Nephron progenitor cell (in vitro differentiated cells): ENCODE measurements around the gene GRIK2.

Experiments used
- DNase-seq: peaks from one replicate; pipeline ENCODE4 v3.0.0; 2021
- H3K27ac Mint-ChIP-seq: 2 replicates; pipeline ENCODE4 v1.8.0; 2021; ENCODE audit warnings: mild to moderate bottlenecking, moderate library complexity, mixed read lengths
- H3K27me3 Mint-ChIP-seq: 2 replicates; pipeline ENCODE4 v1.8.0; 2021; ENCODE audit warnings: mild to moderate bottlenecking, low read depth, mixed read lengths; ENCODE audit not compliant: poor library complexity
- H3K36me3 Mint-ChIP-seq: 2 replicates; pipeline ENCODE4 v1.8.0; 2021; ENCODE audit warnings: low read depth, mixed read lengths
- H3K4me1 Mint-ChIP-seq: 2 replicates; pipeline ENCODE4 v1.8.0; 2021; ENCODE audit warnings: mixed read lengths
- H3K4me3 Mint-ChIP-seq: 2 replicates; pipeline ENCODE4 v1.8.0; 2021; ENCODE audit warnings: mild to moderate bottlenecking, moderate library complexity, mixed read lengths
- H3K9me3 Mint-ChIP-seq: 2 replicates; pipeline ENCODE4 v1.8.0; 2021; ENCODE audit warnings: mild to moderate bottlenecking, moderate library complexity, mixed read lengths
- CTCF ChIP-seq: fragments of 200-600 bp; sonication (generic); IDR thresholded peaks from 2 replicates; pipeline ENCODE4 v1.5.0; 2021; ENCODE audit warnings: antibody characterized with exemption

The GRIK2 gene

GRCh38 chr6:101803136-101803535 is 409.6 kb downstream of the GRIK2 start:
- Mint-ChIP-seq H3K4me3 (no peak overlapping the region), H3K36me3 (no peaks in the 10 kb centered on the region), H3K27me3 (no peaks in the 10 kb centered on the region), H3K9me3 (no peaks in the 10 kb centered on the region), H3K27ac (no peak overlapping the region), H3K4me1 (no peaks in the 10 kb centered on the region)
- DNase-seq = no peak
- no peak for TF ChIP-seq CTCF

GRCh38 chr6:101806241-101806640 is 412.7 kb downstream of the GRIK2 start:
- no peak overlapping the region for H3K27ac Mint-ChIP-seq
- no peaks in the 10 kb centered on the region for H3K36me3 Mint-ChIP-seq
- no peak for TF ChIP-seq CTCF
- no peaks in the 10 kb centered on the region for H3K9me3 Mint-ChIP-seq
- no peaks in the 10 kb centered on the region for H3K27me3 Mint-ChIP-seq
- no peak overlapping the region for H3K4me3 Mint-ChIP-seq
- no peak for DNase-seq
- H3K4me1 Mint-ChIP-seq = no peaks in the 10 kb centered on the region

GRCh38 chr6:101811108-101811507 is 417.6 kb downstream of the GRIK2 start:
- no peak overlapping the region for H3K27ac Mint-ChIP-seq
- no peaks in the 10 kb centered on the region for H3K4me1 Mint-ChIP-seq
- H3K27me3 Mint-ChIP-seq = no peaks in the 10 kb centered on the region
- H3K4me3 Mint-ChIP-seq = no peak overlapping the region
- TF ChIP-seq CTCF = no peak
- H3K36me3 Mint-ChIP-seq = no peaks in the 10 kb centered on the region
- DNase-seq = no peak
- no peaks in the 10 kb centered on the region for H3K9me3 Mint-ChIP-seq

GRCh38 chr6:101816716-101817115 is 423.2 kb downstream of the GRIK2 start:
- no peaks in the 10 kb centered on the region for H3K9me3 Mint-ChIP-seq
- no peaks in the 10 kb centered on the region for H3K27me3 Mint-ChIP-seq
- DNase-seq = no peak
- no peak overlapping the region for H3K27ac Mint-ChIP-seq
- H3K4me1 Mint-ChIP-seq = peaks cover 5% of the 10 kb centered on the region
- TF ChIP-seq CTCF = no peak
- no peaks in the 10 kb centered on the region for H3K36me3 Mint-ChIP-seq
- H3K4me3 Mint-ChIP-seq = no peak overlapping the region

GRCh38 chr6:101818051-101818450 is 424.5 kb downstream of the GRIK2 start:
- Mint-ChIP-seq H3K36me3 (no peaks in the 10 kb centered on the region), H3K4me3 (no peak overlapping the region), H3K9me3 (no peaks in the 10 kb centered on the region), H3K27me3 (no peaks in the 10 kb centered on the region), H3K4me1 (peaks cover 5% of the 10 kb centered on the region), H3K27ac (no peak overlapping the region)
- no peak for TF ChIP-seq CTCF
- DNase-seq = no peak

- H3K27ac Mint-ChIP-seq = no peak overlapping the region
- no peaks in the 10 kb centered on the region for H3K27me3 Mint-ChIP-seq
- no peak overlapping the region for H3K4me3 Mint-ChIP-seq
- no peaks in the 10 kb centered on the region for H3K4me1 Mint-ChIP-seq
- no peak for TF ChIP-seq CTCF
- no peak for DNase-seq
- H3K36me3 Mint-ChIP-seq = peaks cover 6% of the 10 kb centered on the region
- H3K9me3 Mint-ChIP-seq = peaks cover 18% of the 10 kb centered on the region
Measured at GRCh38 chr6:101824551-101825345, 431.2 kb downstream of the GRIK2 start.
